Measurements from ENCODE around the gene MAD1L1.
"Not testable (repeated sequence)": the region's sequence is repeated elsewhere in the genome, so short reads cannot be mapped to it uniquely, and the experiment has no call there.

GRCh38 chr7:1929349-1929925 lies 303.3 kb downstream of the MAD1L1 start:
- not testable (repeated sequence) for TF ChIP-seq POLR2AphosphoS5 (IDR thresholded peaks at IDR 0.05; ENCODE audit: borderline replicate concordance, low read depth, low read length); EZH2 (IDR thresholded peaks at IDR 0.05); FOXP2 (optimal IDR thresholded peaks at IDR 0.05; ENCODE audit: control extremely low read depth, extremely low read length, insufficient read depth)
